GM23248 (cell line): ENCODE results near the gene ZBED5. TPM values are rescaled to one million over a fixed set of nuclear protein-coding genes. Genes with fewer than 3 reads are reported as not detected.
"Not testable (repeated sequence)": the region's sequence is repeated elsewhere in the genome, so short reads cannot be mapped to it uniquely, and the experiment has no call there.

ENCODE experiments used
- DNase-seq: peaks from one replicate; pipeline ENCODE4 v3.0.0-alpha.2; 2015
- H2AFZ ChIP-seq: fragments of 200-600 bp; sonication (generic); 2 replicates; pipeline ENCODE4 v1.6.1; 2016; ENCODE audit warnings: antibody characterized with exemption
- H3F3A ChIP-seq: fragments of 200-600 bp; sonication (generic); 2 replicates; pipeline ENCODE4 v1.6.1; 2016; ENCODE audit warnings: mild to moderate bottlenecking, antibody characterized with exemption, mixed run types; ENCODE audit not compliant: insufficient read depth
- H3K27ac ChIP-seq: fragments of 200-600 bp; sonication (generic); 2 replicates; pipeline ENCODE4 v1.5.1; 2016; ENCODE audit warnings: mild to moderate bottlenecking
- H3K27me3 ChIP-seq: fragments of 200-600 bp; sonication (generic); replicated peaks from 2 replicates; pipeline ENCODE4 v1.6.1; 2016; ENCODE audit warnings: mild to moderate bottlenecking; ENCODE audit not compliant: insufficient read depth
- H3K36me3 ChIP-seq: fragments of 200-600 bp; sonication (generic); 2 replicates; pipeline ENCODE4 v1.6.1; 2016; ENCODE audit warnings: low read depth, mild to moderate bottlenecking
- H3K4me1 ChIP-seq: fragments of 200-600 bp; sonication (generic); 2 replicates; pipeline ENCODE4 v1.6.1; 2016; ENCODE audit warnings: mild to moderate bottlenecking; ENCODE audit not compliant: insufficient read depth
- H3K4me2 ChIP-seq: fragments of 200-600 bp; sonication (generic); one replicate; pipeline ENCODE4 v1.6.1; 2016; ENCODE audit warnings: mild to moderate bottlenecking; ENCODE audit not compliant: unreplicated experiment
- H3K4me3 ChIP-seq: fragments of 200-600 bp; sonication (generic); 2 replicates; pipeline ENCODE4 v1.5.1; 2016; ENCODE audit warnings: mild to moderate bottlenecking
- H3K79me2 ChIP-seq: fragments of 200-600 bp; sonication (generic); 2 replicates; pipeline ENCODE4 v1.6.1; 2016; ENCODE audit warnings: mild to moderate bottlenecking; ENCODE audit not compliant: insufficient read depth
- H3K9ac ChIP-seq: fragments of 200-600 bp; sonication (generic); 2 replicates; pipeline ENCODE4 v1.6.1; 2016; ENCODE audit warnings: mild to moderate bottlenecking
- H3K9me2 ChIP-seq: fragments of 200-600 bp; sonication (generic); 2 replicates; pipeline ENCODE4 v1.6.1; 2016; ENCODE audit warnings: mixed run types, mild to moderate bottlenecking, moderate library complexity; ENCODE audit not compliant: insufficient read depth
- H3K9me3 ChIP-seq: fragments of 200-600 bp; sonication (generic); one replicate; pipeline ENCODE4 v1.6.1; 2017; ENCODE audit warnings: low read depth
- H4K20me1 ChIP-seq: fragments of 200-600 bp; sonication (generic); 2 replicates; pipeline ENCODE4 v1.6.0; 2016; ENCODE audit not compliant: insufficient read depth
- EZH2 ChIP-seq: fragments of 200-600 bp; sonication (generic); IDR thresholded peaks from 2 replicates; pipeline ENCODE4 v1.6.1; 2018; ENCODE audit warnings: antibody characterized with exemption, mild to moderate bottlenecking; ENCODE audit not compliant: insufficient read depth, poor library complexity, severe bottlenecking
- EZH2phosphoT487 ChIP-seq: fragments of 200-600 bp; sonication (generic); IDR thresholded peaks from 2 replicates; pipeline ENCODE4 v1.6.1; 2018; ENCODE audit warnings: antibody characterized with exemption, moderate library complexity, mild to moderate bottlenecking, low read depth; ENCODE audit not compliant: insufficient read depth
- WGBS, 2 experiments: methylation state at CpG; one replicate each; pipeline ENCODE4 v1.1.6; 2015 to 2017; ENCODE audit warnings: low lambda C conversion rate in 2 of 2, low coverage in 1 of 2; ENCODE audit errors: missing lambda C conversion rate in 2 of 2; 5-methylcytosine and 5-hydroxymethylcytosine counted together
- in situ Hi-C: fragments of 300-500 bp; cut with MboI; formaldehyde crosslinking; loops from 2 replicates; pipeline ENCODE4 v1.15.0; 2020
- polyA plus RNA-seq: library from polyadenylated mRNA; unstranded; fragments of >200 nt; fragmentation: Nextera tagmentation; extraction: Ambion mirVana; gene quantifications from 2 replicates; pipeline ENCODE4 v1.2.1, GENCODE V29; 2016
- total RNA-seq: library from RNA; depleted of rRNA; stranded (reverse); fragments of >200 nt; shearing (Covaris generic); gene quantifications from 2 replicates; pipeline ENCODE4 v1.2.3, GENCODE V29; 2014

ZBED5 gene
- total and polyA plus RNA-seq, 2 experiments from 2014 or later = 25.6 to 27.8 TPM

GRCh38 chr11:10891151-10891720 lies 33.4 kb upstream of the ZBED5 start:
- no peaks in the 10 kb centered on the region for H4K20me1 ChIP-seq
- in situ Hi-C loops = no loop called here

GRCh38 chr11:10890083-10890482 lies 32.2 kb upstream of the ZBED5 start:
- H3K36me3 ChIP-seq, H3K79me2 ChIP-seq, H3K27me3 ChIP-seq, H3K9ac ChIP-seq, H3K4me3 ChIP-seq, H3K4me2 ChIP-seq, in situ Hi-C loops, H3K4me1 ChIP-seq, H3K9me3 ChIP-seq, H3F3A ChIP-seq, H2AFZ ChIP-seq, H3K27ac ChIP-seq, DNase-seq, H3K9me2 ChIP-seq, H4K20me1 ChIP-seq: not testable (repeated sequence)

More at GRCh38 chr11:10891151-10891720, 33.4 kb upstream of the ZBED5 start:
- WGBS, 2 experiments = 94 to 100% methylated on average over 1 of the region's 1 CpG
- Histone ChIP-seq H3K9me2 (no peaks in the 10 kb centered on the region), H2AFZ (no peak overlapping the region), H3K4me3 (no peak overlapping the region), H3K27ac (no peak overlapping the region), H3K9ac (no peak overlapping the region), H3K4me2 (no peak overlapping the region), H3F3A (peaks cover 6% of the 10 kb centered on the region; the same call in 1 of the 2 replicates), H3K27me3 (no peaks in the 10 kb centered on the region), H3K9me3 (no peaks in the 10 kb centered on the region), H3K4me1 (peaks cover 5% of the 10 kb centered on the region), H3K79me2 (no peaks in the 10 kb centered on the region), H3K36me3 (no peaks in the 10 kb centered on the region)
- TF ChIP-seq EZH2 (no peak), EZH2phosphoT487 (no peak)
- DNase-seq = no peak

- in situ Hi-C loops = no loop called here
- Histone ChIP-seq H3F3A (no peaks in the 10 kb centered on the region), H3K4me1 (no peaks in the 10 kb centered on the region), H3K79me2 (no peaks in the 10 kb centered on the region), H3K9me3 (no peaks in the 10 kb centered on the region), H3K4me3 (no peak overlapping the region), H3K27me3 (no peaks in the 10 kb centered on the region), H3K27ac (no peak overlapping the region), H2AFZ (no peak overlapping the region), H3K36me3 (no peaks in the 10 kb centered on the region), H3K9me2 (no peaks in the 10 kb centered on the region), H3K4me2 (no peak overlapping the region), H3K9ac (no peak overlapping the region), H4K20me1 (no peaks in the 10 kb centered on the region)
- TF ChIP-seq EZH2phosphoT487 (no peak), EZH2 (no peak)
- DNase-seq = no peak
Measured at GRCh38 chr11:10887307-10887706, 29.5 kb upstream of the ZBED5 start.

- Histone ChIP-seq H3K4me2 (no peak overlapping the region), H3K9ac (no peak overlapping the region), H3K4me3 (no peak overlapping the region), H3K9me3 (no peaks in the 10 kb centered on the region), H3F3A (no peaks in the 10 kb centered on the region), H4K20me1 (no peaks in the 10 kb centered on the region), H3K36me3 (no peaks in the 10 kb centered on the region), H3K27me3 (no peaks in the 10 kb centered on the region), H3K4me1 (no peaks in the 10 kb centered on the region), H2AFZ (no peak overlapping the region), H3K79me2 (no peaks in the 10 kb centered on the region), H3K9me2 (no peaks in the 10 kb centered on the region), H3K27ac (no peak overlapping the region)
- DNase-seq = no peak
- 88 to 91% methylated on average over 3 of the region's 3 CpGs for WGBS, 2 experiments
- in situ Hi-C loops = no loop called here
- TF ChIP-seq EZH2 (no peak), EZH2phosphoT487 (no peak)
Measured at GRCh38 chr11:10886652-10887250, 28.9 kb upstream of the ZBED5 start.
